Hepatocyte (in vitro differentiated cells): ENCODE data around the gene GCLC.

ENCODE experiments used
- CTCF ChIP-seq: fragments of 200-600 bp; sonication (generic); IDR thresholded peaks from 2 replicates; pipeline ENCODE4 v1.5.1; 2016; ENCODE audit warnings: antibody characterized with exemption, mild to moderate bottlenecking; ENCODE audit not compliant: poor library complexity
- EZH2 ChIP-seq: fragments of 200-600 bp; sonication (generic); IDR thresholded peaks from 2 replicates; pipeline ENCODE4 v1.6.1; 2016; ENCODE audit warnings: antibody characterized with exemption, mild to moderate bottlenecking, borderline replicate concordance
- EZH2phosphoT487 ChIP-seq: fragments of 200-600 bp; sonication (generic); IDR thresholded peaks from one replicate; pipeline ENCODE4 v1.6.1; 2018; ENCODE audit warnings: antibody characterized with exemption, mild to moderate bottlenecking, low read depth, moderate library complexity; ENCODE audit not compliant: unreplicated experiment, severe bottlenecking

- TF ChIP-seq CTCF (no peak), EZH2phosphoT487 (no peak), EZH2 (no peak)
Measured at GRCh38 chr6:53544217-53544469, 758 bp downstream of the GCLC start.
